ES-I3 (cell line): ENCODE data around the gene CDH23.

Experiments
- H3K36me3 ChIP-seq: 2 replicates; pipeline ENCODE4 v1.6.1; 2013; ENCODE audit warnings: mild to moderate bottlenecking, low read length, control low read depth, moderate library complexity; ENCODE audit not compliant: insufficient read depth
- H3K4me1 ChIP-seq: 2 replicates; pipeline ENCODE4 v1.6.1; 2013; ENCODE audit warnings: mild to moderate bottlenecking, control low read depth, low read length; ENCODE audit not compliant: insufficient read depth
- H3K9ac ChIP-seq: 2 replicates; pipeline ENCODE4 v1.6.1; 2013; ENCODE audit warnings: low read depth, mild to moderate bottlenecking, low read length, moderate library complexity
- H3K9me3 ChIP-seq: 2 replicates; pipeline ENCODE4 v1.6.1; 2013; ENCODE audit warnings: mild to moderate bottlenecking, low read length, moderate library complexity; ENCODE audit not compliant: control insufficient read depth, insufficient read depth

CDH23 gene

DNA sequence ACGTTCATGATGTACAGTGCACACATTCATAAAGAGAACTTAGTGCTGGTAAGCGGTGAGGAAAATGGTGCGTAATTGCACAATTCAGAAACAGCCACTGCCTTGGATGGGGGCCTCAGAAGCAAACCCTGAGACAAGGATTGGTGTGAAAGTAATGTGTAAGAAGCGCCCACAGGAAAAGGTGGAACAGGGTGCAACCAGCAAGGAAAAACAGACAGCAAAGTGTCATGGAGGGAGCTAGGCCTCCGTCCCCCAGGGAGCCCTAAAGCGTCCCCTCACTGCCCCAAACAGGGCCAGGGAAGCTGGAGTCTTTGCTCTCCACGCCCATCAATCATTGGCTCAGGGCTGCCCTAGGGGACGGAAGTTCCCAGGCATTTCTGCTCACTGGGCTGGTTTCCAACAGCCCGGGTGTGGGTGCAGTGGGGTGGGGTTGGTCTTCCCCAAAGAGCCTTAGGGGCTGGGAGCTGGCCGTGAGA is 332.5 kb downstream of the CDH23 start:
- Histone ChIP-seq H3K9ac (no peak overlapping the region), H3K36me3 (no peaks in the 10 kb centered on the region), H3K4me1 (peaks cover 7% of the 10 kb centered on the region; the same call in 1 of the 2 replicates), H3K9me3 (no peaks in the 10 kb centered on the region)

DNA sequence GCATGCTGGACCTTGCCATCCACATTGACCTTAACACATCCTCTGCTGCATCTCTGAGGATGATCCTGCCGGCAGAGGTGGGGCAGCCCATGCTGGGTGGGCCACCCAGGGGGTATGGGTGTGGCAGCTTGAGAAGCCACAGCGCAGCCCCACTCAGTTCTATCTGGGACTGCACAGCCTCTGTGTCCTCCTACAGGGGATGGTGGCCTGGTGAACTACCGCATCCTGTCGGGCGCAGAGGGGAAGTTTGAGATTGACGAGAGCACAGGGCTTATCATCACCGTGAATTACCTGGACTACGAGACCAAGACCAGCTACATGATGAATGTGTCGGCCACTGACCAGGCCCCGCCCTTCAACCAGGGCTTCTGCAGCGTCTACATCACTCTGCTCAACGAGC is 335.1 kb downstream of the CDH23 start:
- no peaks in the 10 kb centered on the region for H3K36me3 ChIP-seq
- no peaks in the 10 kb centered on the region for H3K9me3 ChIP-seq
- H3K9ac ChIP-seq: no peak overlapping the region
- H3K4me1 ChIP-seq: no peaks in the 10 kb centered on the region; the same call in 1 of the 2 replicates

DNA sequence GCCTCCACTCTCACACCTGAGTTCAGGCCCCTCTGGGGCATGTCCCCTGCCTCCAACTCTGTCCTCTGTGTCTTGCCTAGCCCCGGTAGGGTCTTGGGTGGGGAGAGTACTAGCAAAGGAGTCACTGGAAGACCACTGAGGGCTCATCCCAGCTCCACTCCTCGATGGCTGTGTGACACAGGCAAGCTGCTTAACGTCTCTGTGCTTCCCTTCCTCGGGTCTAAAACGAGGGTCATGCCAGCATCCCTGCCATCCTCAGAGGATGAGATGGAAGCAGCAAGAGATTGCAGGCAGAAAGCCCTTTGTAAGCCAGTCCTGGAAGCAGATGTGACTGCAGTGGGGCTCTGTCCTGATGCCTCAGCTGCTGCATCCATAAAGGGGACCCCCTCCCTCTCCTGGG is 338.1 kb downstream of the CDH23 start:
- no peaks in the 10 kb centered on the region for H3K9me3 ChIP-seq
- no peak overlapping the region for H3K9ac ChIP-seq
- H3K36me3 ChIP-seq: no peaks in the 10 kb centered on the region
- H3K4me1 ChIP-seq: no peaks in the 10 kb centered on the region

DNA sequence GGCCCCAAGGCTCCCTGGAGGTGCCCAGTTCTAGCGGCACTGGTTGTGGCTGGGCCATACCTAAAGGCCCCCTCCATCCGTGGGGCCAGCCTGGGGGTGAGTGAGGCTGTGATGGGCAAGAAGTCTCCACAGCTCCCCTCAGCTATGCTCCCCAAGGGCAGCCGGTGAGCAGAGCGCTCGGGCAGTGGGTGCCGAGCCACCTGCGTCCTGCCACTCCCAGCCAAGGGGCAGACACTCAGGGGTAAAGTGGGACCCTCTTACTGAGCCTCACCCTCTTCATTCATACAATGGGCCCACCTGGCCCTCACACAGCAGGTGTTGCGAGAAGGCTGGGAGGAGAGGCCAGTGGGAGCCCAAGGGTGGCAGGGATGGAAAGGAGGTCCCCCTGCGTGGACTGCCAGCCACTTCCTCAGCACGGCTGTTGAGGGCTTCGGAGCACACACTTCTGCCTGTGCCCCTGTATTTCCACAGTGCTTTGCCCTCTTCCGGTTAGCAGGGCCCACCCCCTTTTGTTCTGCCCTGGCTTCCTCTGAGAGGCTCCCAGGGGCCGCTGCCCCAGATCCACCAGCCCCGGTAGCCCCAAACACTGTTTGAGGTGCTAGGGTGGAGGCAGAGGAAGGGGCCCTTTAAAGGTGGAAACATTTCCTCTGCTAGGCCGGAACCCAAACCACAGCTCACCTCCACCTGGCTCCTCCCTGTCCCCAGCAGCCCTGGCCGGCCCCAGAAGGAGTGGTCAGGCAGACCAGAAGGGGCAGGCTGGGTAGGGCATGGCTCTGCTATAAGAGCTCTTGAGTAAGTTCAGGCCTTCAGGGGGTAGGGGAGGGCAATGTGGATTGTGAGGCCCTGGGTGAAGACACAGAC is 339.2 kb downstream of the CDH23 start:
- no peaks in the 10 kb centered on the region for H3K36me3 ChIP-seq
- no peak overlapping the region for H3K9ac ChIP-seq
- H3K9me3 ChIP-seq: no peaks in the 10 kb centered on the region
- H3K4me1 ChIP-seq: no peaks in the 10 kb centered on the region

DNA sequence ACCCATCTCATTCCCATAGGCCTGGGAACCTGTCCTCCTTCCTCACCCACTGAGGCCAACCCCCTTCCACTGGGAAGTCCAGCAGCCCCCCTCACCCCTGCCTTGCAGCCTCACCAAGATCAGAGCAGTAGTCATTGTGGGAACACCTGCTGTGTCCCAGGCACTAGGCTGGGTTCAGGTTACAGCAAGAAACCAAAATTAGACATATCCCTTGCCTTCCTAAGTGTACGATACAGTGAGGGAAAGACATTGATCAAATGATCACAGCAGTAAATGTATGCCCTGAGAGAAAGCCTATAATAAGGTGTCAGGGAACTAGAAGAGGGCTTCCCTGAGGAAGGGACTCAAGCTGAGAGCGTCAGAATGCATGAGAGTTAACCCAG is 339.8 kb downstream of the CDH23 start:
- no peak overlapping the region for H3K9ac ChIP-seq
- H3K4me1 ChIP-seq: no peaks in the 10 kb centered on the region
- no peaks in the 10 kb centered on the region for H3K36me3 ChIP-seq
- no peaks in the 10 kb centered on the region for H3K9me3 ChIP-seq

- H3K36me3 ChIP-seq: no peaks in the 10 kb centered on the region
- no peaks in the 10 kb centered on the region for H3K9me3 ChIP-seq
- H3K4me1 ChIP-seq: no peaks in the 10 kb centered on the region
- no peak overlapping the region for H3K9ac ChIP-seq
Observed at GRCh38 chr10:71737001-71737833, 340.5 kb downstream of the CDH23 start.

DNA sequence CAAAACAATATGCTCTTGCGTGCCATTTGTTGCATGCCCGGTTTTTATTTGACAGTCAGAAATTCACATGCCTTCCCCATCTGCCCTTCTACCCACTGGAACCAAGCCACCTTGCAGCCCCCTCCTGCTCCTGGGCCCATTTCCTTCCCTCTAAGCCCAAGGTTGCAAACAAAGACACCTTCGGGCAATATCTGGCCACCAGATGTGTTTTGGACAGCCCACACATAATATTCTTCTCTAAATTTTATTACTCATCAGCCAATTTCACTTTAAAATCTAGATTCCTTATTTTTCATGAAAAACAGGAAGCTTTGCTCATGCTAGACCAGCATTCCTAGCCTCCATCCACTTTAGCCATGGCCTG is 341.1 kb downstream of the CDH23 start:
- Histone ChIP-seq H3K9ac (no peak overlapping the region), H3K9me3 (no peaks in the 10 kb centered on the region), H3K36me3 (no peaks in the 10 kb centered on the region), H3K4me1 (no peaks in the 10 kb centered on the region)

DNA sequence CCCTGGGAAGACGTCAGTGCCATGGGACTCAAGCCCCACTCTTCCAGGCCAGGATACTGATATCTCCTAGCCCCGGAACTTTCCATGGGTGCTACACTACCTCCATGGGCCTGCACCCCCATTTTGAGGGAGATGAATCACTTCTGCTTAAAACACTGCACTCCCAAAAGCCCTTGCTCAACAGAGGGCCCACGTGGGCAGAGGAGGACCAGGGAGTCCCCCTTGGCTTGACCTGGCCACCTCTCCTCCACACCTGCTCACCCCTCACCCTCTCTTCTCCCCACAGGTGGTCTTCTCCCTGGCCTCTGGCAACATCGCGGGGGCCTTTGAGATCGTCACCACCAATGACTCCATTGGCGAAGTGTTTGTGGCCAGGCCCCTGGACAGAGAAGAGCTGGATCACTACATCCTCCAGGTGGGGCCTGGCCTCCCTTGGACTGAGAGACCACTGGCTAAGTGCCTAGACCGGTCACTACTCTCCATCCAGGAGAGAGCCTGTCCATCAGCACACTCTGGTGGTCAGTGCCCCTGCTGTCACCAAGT is 342.7 kb downstream of the CDH23 start:
- H3K9ac ChIP-seq: no peak overlapping the region
- no peaks in the 10 kb centered on the region for H3K36me3 ChIP-seq
- H3K4me1 ChIP-seq: no peaks in the 10 kb centered on the region
- H3K9me3 ChIP-seq: no peaks in the 10 kb centered on the region

- no peaks in the 10 kb centered on the region for H3K9me3 ChIP-seq
- no peaks in the 10 kb centered on the region for H3K4me1 ChIP-seq
- H3K36me3 ChIP-seq: no peaks in the 10 kb centered on the region
- H3K9ac ChIP-seq: no peak overlapping the region
Observed at GRCh38 chr10:71740069-71740653, 343.4 kb downstream of the CDH23 start.

- no peaks in the 10 kb centered on the region for H3K36me3 ChIP-seq
- no peak overlapping the region for H3K9ac ChIP-seq
- H3K9me3 ChIP-seq: no peaks in the 10 kb centered on the region
- H3K4me1 ChIP-seq: no peaks in the 10 kb centered on the region
Observed at GRCh38 chr10:71741029-71741428, 344.3 kb downstream of the CDH23 start.

- H3K9ac ChIP-seq: no peak overlapping the region
- peaks cover 5% of the 10 kb centered on the region; the same call in 1 of the 2 replicates for H3K4me1 ChIP-seq
- no peaks in the 10 kb centered on the region for H3K9me3 ChIP-seq
- H3K36me3 ChIP-seq: no peaks in the 10 kb centered on the region
Observed at GRCh38 chr10:71741671-71742070, 345.0 kb downstream of the CDH23 start.

GRCh38 chr10:71742301-71743088 is 345.8 kb downstream of the CDH23 start:
- peaks cover 7% of the 10 kb centered on the region; the same call in 1 of the 2 replicates for H3K4me1 ChIP-seq
- H3K9me3 ChIP-seq: no peaks in the 10 kb centered on the region
- H3K36me3 ChIP-seq: no peaks in the 10 kb centered on the region
- no peak overlapping the region for H3K9ac ChIP-seq

GRCh38 chr10:71743089-71743838 is 346.5 kb downstream of the CDH23 start:
- no peaks in the 10 kb centered on the region for H3K9me3 ChIP-seq
- peaks cover 11% of the 10 kb centered on the region; the same call in 1 of the 2 replicates for H3K4me1 ChIP-seq
- no peak overlapping the region for H3K9ac ChIP-seq
- H3K36me3 ChIP-seq: no peaks in the 10 kb centered on the region
